Sigmoid colon (tissue), 7 donors: Measurements from ENCODE around the gene RABL2B. TPM values are rescaled to one million over a fixed set of nuclear protein-coding genes. Genes with fewer than 3 reads are reported as not detected.
A peak's percentile ranks its signal among the peaks of the same experiment; 100 is the strongest.
"Not testable (repeated sequence)": the region's sequence is repeated elsewhere in the genome, so short reads cannot be mapped to it uniquely, and the experiment has no call there.

Experiments
- DNase-seq: peaks from one replicate; pipeline ENCODE4 v3.0.0-alpha.2; 2019
- H3K27ac ChIP-seq, 4 donors: fragments of 200-600 bp; sonication (generic); one replicate each; pipeline ENCODE4 v1.5.1; 2016 to 2019; ENCODE audit warnings: mild to moderate bottlenecking in 1 of 4
- H3K27me3 ChIP-seq, 3 donors: fragments of 200-600 bp; sonication (generic); one replicate each; pipeline ENCODE4 v1.5.1; 2019; ENCODE audit warnings: mild to moderate bottlenecking in 1 of 3
- H3K36me3 ChIP-seq, 4 donors: fragments of 200-600 bp; sonication (generic); one replicate each; pipeline ENCODE4 v1.5.1; 2016 to 2019
- H3K4me1 ChIP-seq, 4 donors: fragments of 200-600 bp; sonication (generic); one replicate each; pipeline ENCODE4 v1.5.1; 2017 to 2019
- H3K4me3 ChIP-seq, 4 donors: fragments of 200-600 bp; sonication (generic); one replicate each; pipeline ENCODE4 v1.5.1; 2017 to 2019; ENCODE audit warnings: mild to moderate bottlenecking in 2 of 4, moderate library complexity in 1 of 4
- H3K9me3 ChIP-seq, 4 donors: fragments of 200-600 bp in 3 of 4; sonication (generic) in 3 of 4; one replicate each; pipeline versions ENCODE4 v1.5.1 to v1.6.1; 2013 to 2019
- CTCF ChIP-seq, 4 experiments: fragments of 450-650 bp in 3 of 4; fragments of 200-600 bp in 1 of 4; IDR thresholded peaks; one replicate each; pipeline ENCODE4 v1.5.1; 2016 to 2019; ENCODE audit warnings: antibody characterized with exemption in 4 of 4, mild to moderate bottlenecking in 3 of 4, moderate library complexity in 2 of 4
- POLR2AphosphoS5 ChIP-seq, 4 donors: sonication (generic); formaldehyde crosslinking; IDR thresholded peaks; one replicate each; pipeline ENCODE4 v1.6.1; 2017; ENCODE audit warnings: antibody characterized with exemption in 4 of 4
- WGBS, 2 donors: extraction: QIAGEN DNeasy Blood & Tissue Kit; methylation state at CpG; one replicate each; pipeline ENCODE4 v1.1.7; 2013; 5-methylcytosine and 5-hydroxymethylcytosine counted together
- intact Hi-C: fragments of 100-400 bp; cut with DNase I; formaldehyde crosslinking; loops from one replicate; pipeline ENCODE4 v1.15.1; 2023
- polyA plus RNA-seq, 3 donors: library from polyadenylated mRNA; stranded (reverse); fragments of 200-250 nt; gene quantifications; one replicate each; pipeline ENCODE4 v1.2.3, GENCODE V29; 2013
- total RNA-seq, 4 donors: library from RNA; depleted of rRNA; stranded (reverse); fragments of >200 nt; gene quantifications; one replicate each; pipeline ENCODE4 v1.1.0, GENCODE V29; 2016
- donor health status: healthy with polysubstance abuse.
- donor health status: Bipolar disorder and iron deficiency.
- donor health status: healthy.

RABL2B gene
- total RNA-seq (10 to 100 TPM; 10.3 to 29.6 (median 13.8) TPM), polyA plus RNA-seq (10 to 100 TPM; 10.4 to 18.0 (median 17.6) TPM)

DNA sequence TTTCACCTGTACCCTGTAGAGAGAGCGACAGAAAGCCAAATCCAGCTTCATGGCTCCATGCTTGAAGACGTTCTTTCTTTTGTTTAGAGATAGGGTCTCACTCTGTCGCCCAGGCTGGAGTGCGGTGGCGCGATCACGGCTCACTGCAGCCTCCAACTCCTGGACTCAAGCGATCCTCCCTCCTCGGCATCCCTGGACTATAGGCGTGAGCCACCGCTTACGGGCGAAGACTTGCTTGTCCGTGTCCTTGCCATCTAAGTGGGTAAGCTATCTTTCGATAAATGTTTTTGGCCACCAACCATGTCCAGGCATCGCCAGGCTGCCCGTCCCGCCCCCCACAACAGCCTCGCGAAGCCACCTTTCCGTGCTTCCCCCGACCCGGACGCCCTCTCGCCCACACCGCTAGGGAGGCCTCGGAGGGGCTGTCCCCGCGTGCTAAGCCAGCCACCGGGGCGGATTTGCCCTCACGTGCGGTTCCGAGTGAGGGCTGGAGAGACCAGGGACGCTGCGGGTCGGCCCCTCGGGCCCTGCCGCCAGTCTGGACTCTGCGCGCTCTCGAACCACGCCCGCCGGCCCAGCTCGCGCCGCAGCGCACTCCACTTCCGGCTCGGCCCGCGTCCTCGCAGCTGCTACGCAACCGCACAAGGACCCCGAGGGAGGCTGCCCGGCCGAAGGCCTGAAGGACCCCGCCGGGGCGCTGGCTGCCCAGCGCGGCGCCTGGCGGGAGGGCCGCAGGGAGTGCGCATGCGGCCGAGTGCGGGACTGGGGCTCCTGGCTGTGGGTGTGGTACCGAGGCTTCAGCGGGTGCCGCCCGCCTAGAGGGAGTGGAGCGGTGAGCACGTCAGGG, at the start of gene RABL2B:
Gene RABL2B, minus strand, starts transcription at position 604 of the 847 bp plus-strand sequence. CDS start 1,342 bp downstream, outside the sequence.
- WGBS, 2 donors = 0% methylated on average over 62 of the region's 77 CpGs
- H3K36me3 ChIP-seq, intact Hi-C loops, H3K9me3 ChIP-seq, H3K27me3 ChIP-seq, H3K4me1 ChIP-seq: not testable (repeated sequence)
- Histone ChIP-seq H3K27ac (peak within 1 kb of the TSS in 2 of 4 donors; percentile 45 to 55), H3K4me3 (peak within 1 kb of the TSS; percentile 47 to 60 (median 50))
- peak in 3 of 4 donors; percentile 22 to 63 (median 55) for TF ChIP-seq POLR2AphosphoS5 (IDR thresholded peaks at IDR 0.05)
- peak; percentile 93 for DNase-seq

DNA sequence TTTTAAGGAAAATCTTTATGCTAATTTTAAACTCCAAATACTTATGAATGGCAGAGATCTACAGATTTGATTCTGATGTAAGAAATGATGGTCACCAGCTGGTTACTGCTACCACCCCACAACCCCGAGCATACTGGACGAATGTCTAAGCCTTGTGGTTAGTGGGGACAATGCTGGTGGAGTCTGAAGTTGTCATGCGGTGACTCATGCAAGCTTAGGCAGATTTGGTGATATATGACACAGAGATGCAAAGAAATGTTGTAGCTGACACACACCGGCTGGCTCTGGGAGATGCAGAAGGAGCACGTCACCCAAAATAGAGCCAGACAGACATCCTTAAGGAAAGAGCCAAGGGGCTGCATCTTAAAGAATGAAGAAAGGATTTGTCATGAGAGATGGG, 3.5 kb upstream of the RABL2B start:
- H3K9me3 ChIP-seq, H3K4me1 ChIP-seq, intact Hi-C loops, H3K27me3 ChIP-seq, H3K4me3 ChIP-seq, H3K27ac ChIP-seq, DNase-seq, H3K36me3 ChIP-seq: not testable (repeated sequence)
- 71 to 92% methylated on average over 4 of the region's 5 CpGs for whole genome bisulfite sequencing, 2 donors

DNA sequence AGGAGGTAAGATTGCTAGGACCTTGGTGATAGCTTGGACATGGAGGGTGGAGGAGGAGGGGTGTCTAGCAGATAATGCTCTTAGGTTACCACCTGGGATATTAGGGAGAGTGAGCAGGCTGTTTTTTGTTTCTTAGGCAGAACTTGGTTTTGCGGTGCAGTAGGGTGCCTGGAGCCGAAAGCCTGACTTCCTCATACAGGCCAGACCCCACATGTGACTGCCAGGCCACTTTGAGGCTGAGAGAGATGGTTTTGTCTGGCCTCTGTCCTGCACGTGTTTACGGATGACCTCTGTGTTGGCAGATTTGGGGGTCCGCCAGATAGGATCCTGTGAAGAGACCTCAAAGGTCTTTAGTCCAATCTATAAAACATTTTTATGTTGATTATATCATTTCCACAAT, 1.9 kb upstream of the RABL2B start:
- WGBS, 2 donors = 85 to 94% methylated on average over 5 of the region's 5 CpGs
- DNase-seq = not testable (repeated sequence)

DNA sequence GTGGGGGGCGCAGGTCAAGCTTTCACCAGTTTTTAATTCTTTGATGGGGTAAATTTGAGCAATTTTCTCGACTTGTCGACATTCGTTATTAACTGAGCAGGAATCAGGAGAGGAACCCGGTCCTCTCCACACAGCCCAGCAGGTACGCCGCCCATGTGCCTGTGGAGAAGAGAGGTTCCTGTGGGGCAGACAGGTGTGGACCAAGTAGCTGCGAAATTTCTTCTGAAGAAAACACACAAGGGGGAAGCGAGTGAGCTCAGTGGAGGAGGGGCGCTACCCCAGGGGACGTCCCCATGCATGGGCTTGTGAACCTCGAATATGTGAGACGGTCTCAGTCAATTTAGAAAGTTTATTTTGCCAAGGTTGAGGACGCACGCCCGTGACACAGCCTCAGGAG, 442 bp upstream of the RABL2B start:
- H3K36me3 ChIP-seq, H3K27me3 ChIP-seq, H3K4me1 ChIP-seq, DNase-seq, H3K9me3 ChIP-seq, intact Hi-C loops: not testable (repeated sequence)
- peak overlapping the region; percentile 47 to 60 (median 50) for H3K4me3 ChIP-seq
- H3K27ac ChIP-seq = peak overlapping the region in 2 of 4 donors; percentile 45 to 55
- 0% methylated on average over 9 to 11 of the region's 16 CpGs for WGBS, 2 donors

More for the DNA sequence above, 1.9 kb upstream of the RABL2B start:
- H3K27me3 ChIP-seq, H3K9me3 ChIP-seq, H3K27ac ChIP-seq, intact Hi-C loops, H3K4me3 ChIP-seq, H3K36me3 ChIP-seq, H3K4me1 ChIP-seq: not testable (repeated sequence)

- WGBS, 2 donors = 85 to 99% methylated on average over 2 of the region's 3 CpGs
- H3K4me3 ChIP-seq, H3K4me1 ChIP-seq, DNase-seq, intact Hi-C loops, H3K9me3 ChIP-seq, H3K27me3 ChIP-seq, H3K27ac ChIP-seq, H3K36me3 ChIP-seq: not testable (repeated sequence)
Measured at GRCh38 chr22:50782253-50782652, 1.2 kb downstream of the RABL2B start.

- H3K4me3 ChIP-seq, DNase-seq, intact Hi-C loops, H3K27me3 ChIP-seq, H3K9me3 ChIP-seq, H3K27ac ChIP-seq, H3K4me1 ChIP-seq, H3K36me3 ChIP-seq: not testable (repeated sequence)
- WGBS, 2 donors = 87 to 88% methylated on average over 4 of the region's 4 CpGs
Measured at GRCh38 chr22:50780244-50780643, 3.2 kb downstream of the RABL2B start.

GRCh38 chr22:50777631-50778030, 5.8 kb downstream of the RABL2B start:
- DNase-seq, H3K36me3 ChIP-seq, intact Hi-C loops, H3K4me3 ChIP-seq, H3K9me3 ChIP-seq, H3K27me3 ChIP-seq, H3K27ac ChIP-seq, H3K4me1 ChIP-seq: not testable (repeated sequence)
- 90 to 94% methylated on average over 5 of the region's 5 CpGs for WGBS, 2 donors

DNA sequence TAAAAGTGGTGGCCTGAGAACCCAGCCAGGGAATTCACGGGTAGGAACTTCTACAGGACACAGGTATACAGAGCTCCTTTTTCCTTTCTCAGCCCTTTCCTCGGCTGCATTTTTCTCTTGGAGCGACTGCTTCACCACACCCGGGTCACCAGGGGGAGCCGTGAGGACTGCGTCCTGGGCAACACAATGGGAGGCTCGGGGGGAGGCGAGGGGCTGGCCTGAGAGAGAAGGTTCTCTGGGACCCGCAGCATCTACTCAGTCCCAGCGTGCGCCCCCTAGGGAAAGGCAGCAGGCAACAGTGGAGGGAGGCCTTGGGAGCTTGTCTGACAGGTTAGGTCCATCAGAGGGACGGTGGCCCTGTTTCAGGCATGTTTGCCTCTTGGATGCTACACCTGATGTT, 8.3 kb downstream of the RABL2B start:
- DNase-seq, intact Hi-C loops, H3K9me3 ChIP-seq, H3K4me1 ChIP-seq, H3K27ac ChIP-seq, H3K27me3 ChIP-seq, H3K36me3 ChIP-seq, H3K4me3 ChIP-seq: not testable (repeated sequence)
- 17 to 32% methylated on average over 12 of the region's 12 CpGs for WGBS, 2 donors
- TF ChIP-seq CTCF (IDR thresholded peaks at IDR 0.05) = peak in 1 of 4 experiments; percentile 14

DNA sequence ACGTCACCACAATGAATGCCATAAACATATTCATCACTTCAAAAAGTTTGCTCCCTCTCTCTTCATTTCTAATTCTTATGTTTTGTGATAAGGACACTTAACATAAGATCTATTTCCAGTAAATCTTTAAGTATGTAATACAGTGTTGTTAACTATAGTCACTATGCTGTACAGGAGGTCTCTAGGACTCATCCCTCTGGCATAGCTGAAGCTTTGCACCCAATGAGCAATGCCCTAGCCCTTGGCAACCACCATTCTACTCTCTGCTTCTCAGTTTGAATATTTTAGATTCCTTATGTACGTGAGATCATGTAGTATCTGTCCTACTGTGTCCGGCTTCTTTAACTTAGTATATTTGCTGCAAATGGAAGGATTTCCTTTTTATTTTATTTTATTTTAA, 19.1 kb downstream of the RABL2B start:
- intact Hi-C loops = not testable (repeated sequence)

GRCh38 chr22:50761829-50762228, 21.6 kb downstream of the RABL2B start:
- intact Hi-C loops, DNase-seq, H3K4me3 ChIP-seq, H3K4me1 ChIP-seq, H3K27ac ChIP-seq, H3K27me3 ChIP-seq, H3K36me3 ChIP-seq, H3K9me3 ChIP-seq: not testable (repeated sequence)
- 88 to 91% methylated on average over 2 of the region's 2 CpGs for WGBS, 2 donors

More for the DNA sequence above, 19.1 kb downstream of the RABL2B start:
- not testable (repeated sequence) for DNase-seq, H3K27me3 ChIP-seq, H3K4me3 ChIP-seq, H3K4me1 ChIP-seq, H3K36me3 ChIP-seq, H3K9me3 ChIP-seq, H3K27ac ChIP-seq
- 70 to 79% methylated on average over 3 of the region's 3 CpGs for WGBS, 2 donors

GRCh38 chr22:50759597-50760341, 23.7 kb downstream of the RABL2B start:
- H3K27ac ChIP-seq, H3K27me3 ChIP-seq, DNase-seq, intact Hi-C loops, H3K4me1 ChIP-seq, H3K9me3 ChIP-seq, H3K36me3 ChIP-seq, H3K4me3 ChIP-seq: not testable (repeated sequence)
- WGBS, 2 donors = 69 to 72% methylated on average over 8 to 9 of the region's 10 CpGs
